HT-29 (cell line): ENCODE measurements around the gene ACSL3. TPM values are rescaled to one million over a fixed set of nuclear protein-coding genes. Genes with fewer than 3 reads are reported as not detected.
A peak's percentile ranks its signal among the peaks of the same experiment; 100 is the strongest.
"Not testable (repeated sequence)": the region's sequence is repeated elsewhere in the genome, so short reads cannot be mapped to it uniquely, and the experiment has no call there.

Experiments
- DNase-seq: peaks from one replicate; pipeline ENCODE4 v3.0.0-alpha.2; 2015; ENCODE audit warnings: low spot score
- total RNA-seq: library from RNA; depleted of rRNA; stranded (reverse); fragments of >200 nt; shearing (Covaris generic); gene quantifications from 2 replicates; pipeline ENCODE4 v1.2.3, GENCODE V29; 2014

Gene ACSL3
- total RNA-seq, 1 experiment from 2014 or later: 163 TPM

DNA sequence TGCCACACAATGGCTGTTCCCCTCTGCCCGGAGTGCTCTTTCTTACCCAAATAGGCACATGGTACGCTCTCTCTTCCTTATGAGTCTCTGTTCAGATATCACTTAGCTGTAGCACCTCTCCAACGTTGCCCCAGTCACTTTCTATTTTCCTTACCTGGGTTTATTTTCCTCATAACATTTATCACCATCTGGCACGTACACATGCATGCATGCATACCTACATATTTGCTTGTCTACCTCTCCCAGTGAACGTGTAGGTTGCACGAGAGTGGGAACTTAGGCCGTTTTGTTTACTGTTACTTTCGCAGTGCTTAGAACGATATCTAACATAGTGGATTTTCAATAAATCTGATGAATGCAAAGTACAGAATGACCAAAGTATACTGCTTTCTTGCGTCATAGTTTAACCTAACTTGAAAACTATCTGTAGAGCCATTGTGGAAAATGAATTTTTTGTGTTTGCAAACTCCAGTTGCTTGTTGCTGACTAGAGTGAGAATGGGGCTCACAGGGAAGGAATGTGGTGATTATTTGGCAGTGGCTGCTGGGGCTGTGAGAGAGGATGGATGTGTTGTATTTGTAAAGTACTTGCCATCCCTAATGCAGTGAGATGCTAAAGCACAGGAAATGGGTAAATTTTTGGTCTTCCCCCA, 47.1 kb downstream of the ACSL3 start:
- no peak for DNase-seq

DNA sequence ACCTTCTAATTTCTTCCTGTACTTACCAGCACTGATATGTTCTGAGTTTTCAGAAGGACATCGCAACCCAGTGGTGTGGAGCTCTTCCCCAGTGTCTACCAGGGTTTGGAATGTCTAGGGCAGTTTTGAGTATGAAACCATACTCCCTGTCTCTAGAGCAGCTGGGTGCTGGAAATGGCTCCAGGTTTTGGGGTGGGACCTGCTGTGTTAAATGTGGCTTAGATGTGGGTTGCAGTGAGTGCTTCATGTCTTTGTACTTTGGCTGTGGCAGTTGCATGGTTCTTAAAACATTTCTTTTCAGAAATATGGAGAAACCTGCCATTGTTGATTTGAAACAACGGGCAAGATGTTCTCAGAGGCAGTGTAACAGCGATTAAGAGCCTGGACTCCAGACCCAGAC, 48.5 kb downstream of the ACSL3 start:
- DNase-seq: no peak

DNA sequence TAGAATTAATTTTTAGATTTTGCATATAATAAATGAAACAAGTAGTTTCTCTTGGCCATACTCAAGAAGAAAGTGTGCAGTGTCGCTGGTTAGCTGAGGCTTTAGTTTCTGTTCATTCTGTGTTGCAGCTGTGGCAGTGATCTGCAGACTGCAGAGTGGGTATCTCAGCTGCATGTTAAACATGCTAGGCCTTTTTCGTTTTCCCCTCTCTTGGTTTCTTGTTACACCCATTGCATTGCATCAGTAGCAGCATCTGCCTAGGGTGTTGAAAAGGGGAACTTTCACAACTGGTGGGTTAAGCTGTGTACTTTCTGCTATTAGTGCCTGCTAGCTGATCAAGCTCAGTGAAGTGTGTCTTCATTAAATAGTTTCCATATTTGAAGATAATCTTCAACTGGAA, 51.3 kb downstream of the ACSL3 start:
- DNase-seq: no peak

DNA sequence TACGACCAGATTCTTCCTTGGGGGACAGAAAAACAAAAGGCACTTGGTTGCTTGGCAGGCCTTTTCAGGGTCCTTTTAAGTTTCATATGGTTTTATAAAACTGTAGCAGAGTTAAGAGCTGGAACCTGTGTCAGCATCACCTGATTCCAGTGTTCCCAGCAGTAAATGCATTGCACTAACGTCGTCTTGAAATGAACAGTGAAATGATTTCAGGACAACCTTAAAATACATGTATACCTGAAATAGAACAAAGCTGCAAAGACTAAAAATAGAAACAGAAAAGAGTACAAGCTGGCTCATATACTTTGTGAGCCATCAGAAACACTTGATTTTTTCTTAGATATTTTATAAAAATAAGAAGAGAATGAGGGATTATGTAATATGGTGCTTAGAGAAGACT, 51.9 kb downstream of the ACSL3 start:
- no peak for DNase-seq

DNA sequence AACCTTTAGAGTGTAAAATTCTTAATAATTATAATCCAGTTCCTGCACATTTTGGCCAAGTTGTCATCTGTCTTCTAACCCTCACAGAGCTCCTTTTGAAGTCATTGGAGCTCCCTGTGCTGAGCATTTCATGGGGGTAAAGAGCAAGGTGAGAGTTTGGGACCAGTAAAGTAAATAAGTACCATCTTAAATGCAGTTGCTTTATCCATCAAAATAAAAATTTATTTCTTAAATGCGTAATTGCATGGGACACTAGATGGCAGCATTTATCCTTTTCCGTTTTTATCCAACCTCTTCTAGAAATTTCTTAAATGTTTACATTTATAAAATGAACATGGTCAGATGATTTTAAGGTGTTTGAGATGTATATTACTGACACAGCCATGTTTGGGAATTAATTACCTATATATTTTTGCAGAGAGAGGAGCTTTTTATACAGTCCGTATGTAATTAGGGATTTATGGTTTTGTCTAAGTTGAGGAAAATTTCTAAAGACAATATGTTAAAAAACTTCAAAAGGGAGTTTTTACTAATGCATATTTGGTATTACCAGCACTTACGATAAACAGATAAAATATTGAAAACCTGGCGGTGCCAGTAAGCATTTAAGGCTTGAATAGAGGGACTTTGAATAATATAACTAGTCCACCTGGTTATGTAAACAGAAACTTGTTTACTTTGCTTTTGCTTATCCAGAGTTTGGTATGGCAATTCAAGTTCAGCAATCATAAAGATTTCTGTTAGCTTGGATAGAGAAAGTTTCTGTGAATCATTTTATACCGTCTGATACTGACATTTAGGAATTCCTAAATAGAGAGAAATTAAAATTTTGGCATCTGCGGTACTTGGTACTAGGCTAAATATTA, 54.5 kb downstream of the ACSL3 start:
- peak; percentile 49 for DNase-seq

DNA sequence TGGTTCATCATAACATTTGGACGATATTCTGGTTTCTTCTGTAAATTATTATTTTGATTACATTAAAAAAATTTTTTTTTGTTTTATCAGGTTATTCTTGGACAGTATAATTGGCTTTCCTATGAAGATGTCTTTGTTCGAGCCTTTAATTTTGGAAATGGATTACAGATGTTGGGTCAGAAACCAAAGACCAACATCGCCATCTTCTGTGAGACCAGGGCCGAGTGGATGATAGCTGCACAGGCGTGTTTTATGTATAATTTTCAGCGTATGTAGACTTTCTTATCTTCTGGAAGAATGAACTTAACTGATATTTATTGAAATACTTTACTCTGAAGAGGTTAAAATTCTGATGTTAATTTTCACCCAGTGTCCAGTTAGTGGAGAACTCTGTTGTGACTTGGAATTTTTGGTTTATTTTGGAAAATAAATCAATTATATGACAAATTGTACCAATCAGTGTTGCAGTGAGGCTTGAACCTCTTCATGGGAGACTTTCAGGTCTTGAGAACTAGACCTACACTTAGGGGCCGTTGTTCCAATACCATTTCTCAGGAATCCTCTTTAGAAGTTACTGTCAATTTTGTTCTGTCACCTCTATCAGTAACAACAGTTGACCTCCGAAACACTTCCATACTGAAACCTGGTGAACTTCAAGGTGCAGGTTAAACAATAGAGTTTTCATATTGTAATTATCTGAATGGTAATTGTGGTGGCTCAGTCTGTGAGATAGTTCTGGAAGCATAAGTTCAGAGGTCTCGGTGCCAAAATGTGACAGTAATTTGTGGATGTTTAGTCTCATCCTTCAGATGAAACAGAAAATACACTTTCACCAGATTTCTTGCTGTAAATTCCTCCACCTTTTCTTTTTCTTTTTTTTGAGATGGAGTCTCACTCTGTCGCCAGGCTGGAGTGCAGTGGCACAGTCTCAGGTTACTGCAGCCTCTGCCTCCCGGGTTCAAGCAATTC, 55.7 kb downstream of the ACSL3 start:
- no peak for DNase-seq

DNA sequence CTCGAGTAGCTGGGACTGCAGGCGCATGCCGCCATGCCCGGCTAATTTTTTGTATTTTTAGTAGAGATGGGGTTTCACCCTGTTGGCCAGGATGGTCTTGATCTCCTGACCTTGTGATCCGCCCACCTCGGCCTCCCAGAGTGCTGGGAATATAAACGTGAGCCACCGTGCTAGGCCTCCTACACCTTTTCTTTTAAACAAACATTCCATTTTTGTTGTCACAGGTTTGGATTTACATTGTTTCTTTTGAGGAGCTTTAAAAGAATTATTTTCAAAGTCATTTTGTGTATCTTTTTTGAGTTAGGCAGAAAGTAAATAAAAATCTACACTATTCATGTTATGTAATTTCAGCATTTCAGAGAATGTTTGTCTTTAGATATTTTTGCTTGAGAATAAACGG, 56.4 kb downstream of the ACSL3 start:
- not testable (repeated sequence) for DNase-seq

DNA sequence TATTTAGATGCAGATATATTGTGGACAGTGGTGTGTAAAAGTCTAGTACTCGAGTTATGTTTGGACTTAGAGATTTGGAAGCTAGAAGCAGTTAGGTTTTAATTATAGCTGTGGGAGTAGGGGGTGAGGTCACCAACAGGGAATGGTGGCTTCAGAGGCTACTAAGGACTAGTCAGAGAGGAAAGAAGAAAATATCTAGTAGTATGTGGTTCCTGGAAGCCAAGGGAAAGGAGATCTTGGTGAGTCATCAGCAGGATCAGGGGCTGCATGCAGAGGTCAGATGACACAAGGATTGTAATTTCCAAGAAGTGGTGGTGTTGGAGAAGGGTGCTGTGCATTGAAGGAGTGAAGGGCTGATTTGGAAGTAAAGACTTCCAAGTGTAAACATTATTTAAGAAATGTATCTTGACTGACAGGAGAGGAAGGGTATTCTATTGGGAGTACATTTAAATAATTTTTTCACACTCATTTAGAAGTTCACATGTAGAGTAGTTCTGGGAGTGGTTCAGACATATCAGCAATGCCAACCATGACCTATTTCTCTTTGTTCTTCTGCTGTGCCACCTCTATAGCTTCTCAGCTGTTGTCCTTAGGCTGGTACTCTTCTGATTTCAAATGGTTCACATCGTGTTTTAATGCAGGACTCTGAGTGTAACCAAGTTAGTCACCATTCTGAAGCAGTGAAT, 59.1 kb downstream of the ACSL3 start:
- DNase-seq: no peak

DNA sequence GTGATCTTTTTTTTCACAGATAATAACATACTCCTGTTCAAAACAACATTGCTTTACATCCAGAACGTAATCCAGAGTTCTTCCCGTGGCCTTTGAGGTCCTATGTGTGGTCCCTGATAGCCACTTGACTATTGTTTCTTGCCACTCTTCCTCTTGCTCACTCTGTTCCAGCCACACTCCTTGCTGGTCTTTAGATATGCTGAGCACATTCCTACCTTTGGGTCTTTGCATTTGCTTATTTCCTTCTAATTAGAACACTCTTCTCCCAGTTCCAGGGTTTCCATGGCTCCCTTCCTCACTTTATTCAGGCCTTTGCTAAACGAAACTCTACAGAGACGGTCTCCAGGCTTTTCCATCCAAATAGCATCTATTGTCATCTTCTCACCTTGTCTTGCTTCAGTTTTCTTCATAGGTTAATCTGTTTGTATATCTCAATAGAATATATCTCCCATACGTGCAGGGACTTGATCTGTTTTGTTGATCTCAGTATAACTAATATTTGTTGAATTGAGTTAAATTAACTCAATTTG, 59.9 kb downstream of the ACSL3 start:
- no peak for DNase-seq

DNA sequence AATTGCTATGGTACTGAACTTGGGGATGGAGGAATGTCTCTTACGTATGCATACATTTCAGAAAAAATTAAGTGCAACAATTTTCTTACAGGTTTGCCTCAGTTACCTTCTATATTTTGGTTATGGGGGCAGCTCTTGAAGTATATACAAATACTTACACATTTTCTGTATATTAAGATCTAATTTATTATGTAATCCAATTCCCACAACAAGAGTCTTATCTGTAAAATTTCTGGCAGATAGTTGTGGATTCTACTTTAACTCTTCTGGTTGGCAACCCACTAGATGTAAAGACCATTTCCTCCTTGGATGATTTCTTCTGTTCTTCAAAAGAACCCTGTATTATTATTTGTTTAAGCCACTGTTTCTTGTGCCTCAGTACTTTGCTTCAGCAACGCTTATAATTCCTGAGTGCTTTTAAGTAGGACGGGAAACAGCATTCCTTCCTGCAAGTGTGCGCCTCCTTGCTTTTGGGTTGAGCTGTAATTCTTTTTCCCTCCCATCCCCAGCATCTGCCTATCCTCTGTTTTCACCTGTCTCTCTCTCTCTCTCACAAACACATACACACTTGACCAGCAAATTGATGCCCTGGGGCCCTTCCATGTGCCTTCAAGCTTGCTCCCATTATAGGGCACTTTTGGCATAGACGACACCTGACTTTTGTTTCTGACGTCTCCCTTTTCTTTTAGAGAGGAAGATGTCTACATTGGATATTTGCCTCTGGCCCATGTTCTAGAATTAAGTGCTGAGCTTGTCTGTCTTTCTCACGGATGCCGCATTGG, 61.4 kb downstream of the ACSL3 start:
- DNase-seq: no peak

DNA sequence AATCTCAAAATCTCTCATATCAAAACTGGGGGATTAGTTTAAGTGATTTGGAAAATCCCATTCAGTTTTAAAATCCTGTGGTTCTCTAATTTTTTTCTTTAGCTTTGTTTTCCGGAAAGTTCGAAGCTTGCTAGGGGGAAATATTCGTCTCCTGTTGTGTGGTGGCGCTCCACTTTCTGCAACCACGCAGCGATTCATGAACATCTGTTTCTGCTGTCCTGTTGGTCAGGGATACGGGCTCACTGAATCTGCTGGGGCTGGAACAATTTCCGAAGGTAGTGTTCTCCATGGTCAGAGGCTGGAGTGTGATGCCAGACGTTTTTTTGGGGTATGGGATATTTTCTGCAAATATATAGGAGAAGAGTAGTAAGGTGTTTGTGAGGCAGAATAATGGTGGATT, 66.1 kb downstream of the ACSL3 start:
- DNase-seq: no peak

DNA sequence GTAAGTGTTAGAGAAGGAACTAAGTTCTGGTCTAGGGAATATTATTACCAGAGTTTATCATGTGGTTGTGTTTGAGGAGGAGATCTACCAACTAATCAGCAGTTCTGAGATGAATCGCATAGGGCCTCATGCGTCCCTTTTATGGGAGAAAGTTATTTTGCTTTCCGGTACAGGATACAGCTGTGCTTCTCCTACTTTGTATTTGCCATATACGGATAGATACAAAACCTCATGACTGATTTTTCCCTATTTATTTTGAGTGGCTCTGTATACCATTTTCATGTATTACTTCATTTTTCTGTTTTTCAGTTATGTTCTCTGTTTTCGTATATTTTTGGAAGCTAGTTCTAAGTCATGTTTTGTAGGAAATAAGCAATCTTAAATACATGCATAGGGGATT, 66.8 kb downstream of the ACSL3 start:
- no peak for DNase-seq

DNA sequence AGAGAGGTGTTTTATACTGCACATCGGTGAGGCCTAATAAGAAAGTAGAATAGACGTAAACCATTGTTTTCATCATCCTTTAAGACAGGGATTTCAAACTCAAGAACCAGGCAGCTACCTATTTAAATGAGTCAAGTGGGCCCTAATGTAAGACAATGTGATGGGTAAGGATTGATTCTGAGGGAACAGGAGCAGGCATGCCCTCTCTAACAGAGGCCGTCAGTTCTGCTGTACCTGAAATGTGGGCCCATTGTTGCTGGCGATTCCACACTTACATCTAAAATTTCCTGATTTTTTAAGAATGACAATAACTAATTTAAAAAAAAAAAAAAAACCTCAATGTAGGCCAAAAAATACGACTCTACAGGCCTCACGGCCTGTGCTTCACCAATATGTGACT, 67.5 kb downstream of the ACSL3 start:
- no peak for DNase-seq

DNA sequence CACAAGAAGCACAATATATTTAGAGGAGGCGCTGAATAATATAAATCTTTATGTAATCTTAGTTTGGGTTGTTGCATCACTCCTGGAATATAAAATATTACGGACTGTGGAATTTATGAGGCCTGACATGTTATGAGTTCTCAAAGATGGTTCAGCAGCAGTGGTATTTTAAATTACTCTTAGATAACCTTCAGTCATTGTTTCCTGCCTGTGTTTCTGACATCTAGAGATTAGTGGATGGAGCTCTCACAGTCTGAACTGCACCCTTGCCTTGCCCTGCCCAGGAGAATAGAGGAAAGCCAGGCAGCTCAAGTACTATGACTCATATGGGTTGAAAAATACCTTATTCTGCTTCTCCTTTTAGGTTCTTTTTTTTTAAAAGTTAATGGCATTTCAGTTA, 70.0 kb downstream of the ACSL3 start:
- no peak for DNase-seq

DNA sequence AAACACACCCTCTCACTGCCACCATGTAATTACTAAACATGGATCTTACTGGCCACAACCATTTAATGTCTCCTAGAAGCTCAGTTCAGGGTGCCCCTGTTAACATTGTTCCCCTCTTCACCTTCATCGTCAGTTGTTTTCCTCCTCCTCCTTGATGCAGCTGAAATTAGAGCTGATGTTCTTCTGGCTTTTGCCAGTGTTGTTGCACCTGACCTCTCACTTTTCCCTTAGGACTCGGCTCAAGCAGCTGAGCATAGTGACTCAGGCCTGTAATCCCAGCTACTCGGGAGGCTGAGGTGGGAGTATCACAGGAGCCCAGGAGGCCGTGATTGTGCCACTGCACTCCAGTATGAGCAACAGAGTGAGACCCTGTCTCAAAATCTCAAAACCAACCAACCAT, 70.8 kb downstream of the ACSL3 start:
- no peak for DNase-seq

DNA sequence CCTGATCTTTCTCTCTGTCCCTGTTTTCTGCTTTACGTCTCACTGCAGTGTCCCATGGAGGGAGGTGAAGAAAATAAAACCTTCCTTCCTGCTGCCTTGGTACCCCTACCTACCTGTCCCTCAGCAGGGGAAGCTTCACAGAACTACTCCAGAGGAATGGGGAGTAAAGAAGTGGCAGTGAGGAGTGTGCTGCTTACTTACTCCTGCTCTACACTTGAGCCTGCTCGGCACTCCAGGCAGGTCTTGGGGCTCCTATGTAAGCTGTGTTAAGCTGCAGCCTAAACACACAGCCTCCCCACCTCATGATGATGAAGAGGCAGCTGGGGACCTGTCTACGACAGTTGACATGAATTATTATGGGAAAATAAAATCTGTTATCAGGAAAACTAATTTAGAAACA, 72.6 kb downstream of the ACSL3 start:
- no peak for DNase-seq

DNA sequence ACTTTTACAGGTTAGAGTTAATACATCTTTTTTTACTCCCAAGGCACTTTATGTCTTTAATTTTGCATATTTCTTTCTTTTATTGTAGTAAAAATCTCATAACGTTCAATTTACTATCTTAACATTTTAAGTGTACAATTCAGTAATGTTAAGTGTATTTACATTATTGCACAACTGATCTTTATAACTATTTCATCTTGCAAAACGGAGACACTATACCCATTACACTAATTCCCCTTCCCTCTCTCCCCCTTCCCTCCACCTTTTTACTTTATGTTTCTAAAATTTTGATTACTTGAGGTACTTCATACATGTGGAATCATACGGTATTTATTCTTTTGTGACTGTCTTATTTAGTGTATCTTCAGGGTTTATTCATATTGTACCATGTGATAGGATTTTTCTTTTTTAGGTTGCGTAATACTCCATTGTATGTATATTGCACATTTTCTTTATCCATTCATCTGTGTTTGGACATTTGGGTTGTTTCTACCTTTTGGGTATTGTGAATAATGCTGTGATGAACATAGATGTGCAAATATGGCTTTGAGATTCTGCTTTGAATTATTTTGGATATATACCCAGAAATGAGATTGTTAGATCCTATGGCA, 75.0 kb downstream of the ACSL3 start:
- DNase-seq: no peak

DNA sequence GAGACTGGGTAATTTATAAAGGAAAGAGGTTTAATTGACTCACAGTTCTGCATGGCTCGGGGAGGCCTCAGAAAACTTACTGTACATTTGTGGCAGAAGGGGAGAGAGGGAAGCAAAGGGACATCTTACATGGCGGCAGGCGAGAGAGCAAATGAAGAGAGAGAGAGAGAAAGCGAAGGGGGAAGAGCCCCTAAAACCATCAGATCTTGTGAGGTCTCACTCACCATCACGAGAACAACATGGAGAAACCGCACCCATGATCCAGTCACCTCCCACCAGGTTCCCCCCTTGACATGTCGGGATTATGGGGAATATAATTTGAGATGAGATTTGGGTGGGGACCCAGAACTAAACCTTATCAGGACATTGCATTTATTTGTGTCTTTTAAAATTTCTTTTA, 75.9 kb downstream of the ACSL3 start:
- DNase-seq: no peak

DNA sequence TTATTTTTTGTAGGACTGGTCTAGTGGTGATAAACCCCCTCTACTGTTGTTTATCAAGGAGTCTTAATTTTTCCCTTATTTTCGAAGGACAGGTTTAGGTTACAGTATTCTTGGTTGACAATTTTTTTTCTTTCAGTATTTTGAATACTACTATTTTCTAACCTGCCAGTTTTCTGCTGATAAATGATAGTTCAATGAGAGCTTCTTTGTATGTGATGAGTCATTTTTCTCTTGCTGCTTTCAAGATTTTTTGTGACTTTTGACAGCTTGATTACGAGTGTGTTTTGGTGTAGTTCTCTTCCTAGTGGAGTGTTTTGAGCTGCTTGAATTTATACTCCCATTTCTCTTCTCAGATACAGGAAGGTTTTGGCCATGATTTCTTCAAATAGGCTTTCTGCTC, 77.5 kb downstream of the ACSL3 start:
- DNase-seq: no peak
